Left lobe of liver (tissue), 2 donors: ENCODE measurements around the gene EBLN1. TPM values are rescaled to one million over a fixed set of nuclear protein-coding genes. Genes with fewer than 3 reads are reported as not detected.
A peak's percentile ranks its signal among the peaks of the same experiment; 100 is the strongest.

Source experiments
- ATAC-seq: fragments of 200-7000 bp; cut with Tn5 transposase; one replicate; pipeline ENCODE4 v1.9.1; 2020; ENCODE audit warnings: mild to moderate bottlenecking, moderate library complexity
- DNase-seq: peaks from one replicate; pipeline ENCODE4 v3.0.0-alpha.2; 2020; ENCODE audit warnings: low spot score
- total RNA-seq: library from RNA; stranded (reverse); gene quantifications from one replicate; pipeline ENCODE4 v1.2.1, GENCODE V29; 2021
- donor health status: DM: no; HTN: no; CAD: no; lungs with moderate emphysema.
- donor health status: DM: no; HTN: yes; CAD: no.

EBLN1 gene
- total RNA-seq: not detected

DNA sequence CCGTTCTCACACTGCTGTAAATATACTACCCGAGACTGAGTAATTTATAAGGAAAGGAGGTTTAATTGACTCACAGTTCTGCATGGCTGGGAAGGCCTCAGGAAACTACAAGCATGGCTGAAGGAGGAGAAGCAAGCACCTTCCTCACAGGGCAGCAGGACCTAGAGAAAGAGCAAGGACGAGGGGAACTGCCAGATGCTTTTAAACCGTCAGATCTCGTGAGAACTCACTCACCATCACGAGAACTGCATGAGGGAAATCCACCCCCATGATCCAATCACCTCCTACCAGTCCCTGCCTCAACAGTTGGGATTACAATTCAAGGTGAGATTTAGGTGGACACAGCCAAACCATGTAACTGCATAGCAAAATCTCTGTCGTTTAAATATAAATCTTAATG, at the start of gene EBLN1:
Gene EBLN1 (minus strand): TSS at position 174 of the 400 bp plus-strand sequence. CDS start 8,032 bp downstream, outside the sequence.
- no peak for DNase-seq
- no peak for ATAC-seq

DNA sequence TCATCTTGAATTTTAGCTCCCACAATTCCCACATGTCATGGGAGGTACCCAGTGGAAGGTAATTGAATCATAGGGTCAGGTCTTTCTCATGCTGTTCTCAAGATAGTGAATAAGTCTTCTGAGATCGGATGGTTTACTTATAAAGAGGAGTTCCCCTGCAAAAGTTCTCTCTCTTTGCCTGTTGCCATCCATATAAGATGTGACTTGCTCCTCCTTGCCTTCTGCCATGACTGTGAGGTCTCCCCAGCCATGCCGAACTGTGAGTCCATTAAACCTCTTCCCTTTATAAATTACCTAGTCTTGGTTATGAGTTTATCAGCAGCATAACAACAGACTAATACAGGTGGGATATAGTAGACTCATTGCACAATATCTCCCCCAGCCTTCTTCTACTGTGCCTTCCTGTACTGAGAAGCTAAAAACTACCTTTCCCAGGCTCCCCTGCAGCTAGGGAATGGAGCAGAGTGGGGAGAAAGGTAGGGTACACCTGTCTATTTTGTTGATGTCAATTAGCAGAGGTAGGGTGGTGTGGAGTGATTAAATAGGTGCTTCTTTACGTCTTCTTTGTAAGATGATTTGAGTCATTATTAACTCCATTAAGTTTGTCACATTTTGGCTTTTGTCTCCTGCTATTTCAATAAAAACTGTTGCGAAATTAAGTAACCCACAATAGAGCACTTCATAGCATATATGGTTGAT, 48.2 kb upstream of the EBLN1 start:
- ATAC-seq: no peak

DNA sequence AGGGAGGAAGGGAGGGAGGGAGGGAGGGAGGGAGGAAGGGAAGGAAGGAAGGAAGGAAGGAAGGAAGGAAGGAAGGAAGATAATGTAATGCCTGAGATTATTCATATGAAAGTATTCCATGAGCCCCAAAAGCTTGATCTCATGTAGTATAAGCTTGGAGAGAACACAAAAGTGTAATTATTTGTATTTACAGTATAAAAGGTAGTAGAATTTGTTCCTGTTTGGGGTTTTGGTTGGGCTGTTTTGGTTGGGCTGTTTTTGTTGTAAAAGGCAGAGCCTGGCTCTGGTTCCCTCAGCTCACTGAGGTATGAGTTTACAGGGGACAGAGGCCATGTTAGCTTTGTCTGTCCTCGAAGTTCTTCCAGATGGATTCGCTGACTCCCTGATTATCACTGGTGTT, 45.3 kb upstream of the EBLN1 start:
- no peak for ATAC-seq
- no peak for DNase-seq

More for the DNA sequence above, 48.2 kb upstream of the EBLN1 start:
- no peak for DNase-seq

DNA sequence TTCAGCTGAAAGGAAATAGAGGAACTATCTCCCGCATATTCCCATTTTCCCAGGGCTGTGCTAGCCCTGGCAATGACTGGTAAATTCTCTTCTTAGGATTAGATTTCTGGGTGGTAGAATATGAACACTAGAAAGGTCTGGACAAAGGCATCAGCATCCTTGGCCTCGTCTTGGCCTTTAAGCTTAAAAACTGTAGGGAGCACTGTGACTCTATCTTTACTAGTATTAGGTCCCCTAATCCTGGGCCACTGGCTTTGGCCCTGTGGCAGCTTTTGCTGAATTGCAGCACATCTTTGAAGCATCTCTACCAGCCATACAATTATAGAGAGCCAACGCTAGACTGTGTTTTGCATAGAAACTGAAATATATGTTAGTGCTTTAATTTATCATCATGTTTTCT, 41.5 kb upstream of the EBLN1 start:
- DNase-seq: no peak
- ATAC-seq: peak; percentile 47

DNA sequence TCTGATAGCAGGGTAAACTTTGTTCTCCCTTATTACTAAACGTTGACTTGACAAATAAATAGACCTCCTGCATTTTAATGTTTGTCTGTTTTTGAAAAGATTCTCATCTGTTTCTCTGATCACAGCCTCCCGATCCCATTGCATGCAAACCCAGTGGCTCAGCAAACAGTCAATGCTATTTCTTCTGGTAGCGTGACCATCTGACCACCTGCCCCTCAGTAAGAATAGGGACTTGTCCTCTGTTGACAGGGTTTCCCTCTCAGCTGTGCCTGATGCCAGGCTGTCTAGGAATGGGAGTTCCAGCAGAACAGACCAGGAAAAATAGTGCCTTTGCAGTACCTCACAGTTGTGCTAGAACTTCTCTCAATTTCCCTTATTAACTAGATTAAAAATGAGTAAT, 40.7 kb upstream of the EBLN1 start:
- no peak for DNase-seq
- no peak for ATAC-seq

DNA sequence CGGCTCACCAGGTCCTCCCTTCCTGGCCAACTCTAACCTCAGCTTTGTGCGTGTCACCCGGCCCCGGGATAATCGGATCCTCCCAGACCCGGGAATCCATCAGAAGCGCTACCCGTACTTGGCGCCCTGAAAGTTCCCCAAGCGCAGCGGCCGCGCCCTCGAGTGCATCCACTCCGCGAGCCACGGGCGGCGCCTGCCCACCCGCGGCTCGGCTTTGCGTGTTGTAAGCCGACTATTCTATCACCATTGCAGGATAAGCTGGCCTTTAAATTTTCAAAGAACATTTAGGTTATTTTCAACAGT, 35.7 kb upstream of the EBLN1 start:
- no peak for DNase-seq
- ATAC-seq: peak; percentile 11

DNA sequence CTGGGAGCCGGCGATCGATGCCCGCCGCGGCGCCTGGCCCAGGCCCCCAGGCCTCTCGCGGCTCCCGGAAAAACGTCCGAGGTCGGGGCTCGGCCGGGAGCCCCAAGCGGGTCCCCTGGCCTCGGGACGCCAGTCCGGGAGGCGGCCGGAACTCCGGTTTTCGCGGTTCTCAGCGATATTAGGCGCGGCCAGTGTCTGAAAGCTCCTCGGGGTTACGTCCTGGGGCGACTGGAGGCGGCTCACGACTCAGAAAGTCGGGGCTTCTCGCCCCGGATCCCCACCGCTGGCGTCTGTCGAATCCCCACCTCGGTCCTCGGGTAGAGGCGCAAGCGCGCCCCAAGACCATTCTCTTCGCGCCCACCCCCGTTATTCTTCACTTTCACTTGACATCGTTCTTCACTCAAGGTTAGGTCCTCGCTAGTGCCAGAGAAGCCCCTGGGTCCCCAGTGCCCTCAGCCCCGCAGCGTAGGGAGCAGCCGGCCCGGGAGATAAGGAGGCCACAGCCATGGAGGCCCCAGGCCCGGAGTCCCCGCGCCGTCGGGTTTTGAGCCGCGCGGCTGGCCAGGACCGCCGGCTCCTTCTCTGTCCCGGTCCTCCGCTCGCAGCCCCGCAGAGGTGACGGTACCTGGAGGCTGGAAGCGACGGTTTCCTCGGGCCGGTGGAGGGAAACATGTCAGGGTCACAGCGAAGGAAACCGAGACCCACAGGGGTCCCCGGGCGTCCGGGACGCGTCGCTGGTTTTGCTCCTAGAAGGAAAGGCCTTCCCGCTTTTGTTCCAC, 35.2 kb upstream of the EBLN1 start:
- ATAC-seq (peak; percentile 48), DNase-seq (peak; percentile 48)

DNA sequence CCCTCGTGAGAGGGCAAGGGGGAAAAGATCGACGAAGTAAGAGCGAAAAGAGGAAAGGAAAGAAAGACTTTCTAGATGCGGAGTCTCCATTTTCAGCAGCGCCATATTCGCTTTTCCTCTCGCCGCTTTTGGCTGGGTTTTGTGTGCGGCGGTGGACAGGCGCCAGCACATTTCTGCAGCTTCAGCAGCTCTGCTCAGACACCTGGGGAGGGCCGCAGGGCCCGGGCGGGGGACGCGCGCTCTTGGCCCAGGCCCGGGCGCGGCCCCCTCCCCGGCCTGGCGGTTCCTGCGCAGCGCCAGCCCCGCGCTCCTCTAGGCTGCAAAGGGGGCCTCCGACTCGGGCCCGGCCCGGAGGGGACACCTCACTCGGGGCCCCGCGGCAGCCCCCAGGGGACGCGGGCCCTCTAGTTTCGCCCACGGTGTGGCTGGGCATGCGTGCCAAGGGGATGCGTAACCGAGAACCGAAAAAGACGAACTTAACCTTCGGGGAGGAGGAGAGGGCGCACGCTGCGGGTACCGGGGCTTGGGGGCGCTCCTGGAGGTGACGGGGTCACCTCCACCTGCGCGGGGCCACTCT, 34.5 kb upstream of the EBLN1 start:
- peak; percentile 64 for DNase-seq
- ATAC-seq: peak; percentile 83

DNA sequence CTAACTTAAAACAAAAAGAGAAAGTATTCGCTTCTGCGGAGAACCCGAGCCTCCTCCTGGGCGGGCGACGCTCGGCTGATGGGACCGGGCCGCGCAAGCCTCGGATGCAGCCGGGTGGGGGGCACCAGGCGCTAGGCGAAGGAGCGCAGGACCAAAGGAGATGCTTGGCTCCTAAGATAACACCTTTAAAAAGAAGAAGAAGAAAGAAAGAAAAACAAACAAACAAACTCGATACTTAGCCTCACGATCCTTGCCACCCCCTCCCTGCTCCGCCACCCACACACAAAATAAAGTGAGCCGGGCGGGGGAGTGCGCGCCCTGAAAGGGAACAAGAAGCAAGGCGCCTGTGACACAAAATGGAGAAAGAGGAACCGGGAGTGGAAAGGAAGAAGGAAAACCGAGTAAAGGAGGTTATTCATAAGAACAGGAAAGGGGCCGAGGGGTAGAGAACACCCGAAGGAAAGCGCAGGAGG, 34.0 kb upstream of the EBLN1 start:
- DNase-seq (peak; percentile 50), ATAC-seq (peak; percentile 69)

DNA sequence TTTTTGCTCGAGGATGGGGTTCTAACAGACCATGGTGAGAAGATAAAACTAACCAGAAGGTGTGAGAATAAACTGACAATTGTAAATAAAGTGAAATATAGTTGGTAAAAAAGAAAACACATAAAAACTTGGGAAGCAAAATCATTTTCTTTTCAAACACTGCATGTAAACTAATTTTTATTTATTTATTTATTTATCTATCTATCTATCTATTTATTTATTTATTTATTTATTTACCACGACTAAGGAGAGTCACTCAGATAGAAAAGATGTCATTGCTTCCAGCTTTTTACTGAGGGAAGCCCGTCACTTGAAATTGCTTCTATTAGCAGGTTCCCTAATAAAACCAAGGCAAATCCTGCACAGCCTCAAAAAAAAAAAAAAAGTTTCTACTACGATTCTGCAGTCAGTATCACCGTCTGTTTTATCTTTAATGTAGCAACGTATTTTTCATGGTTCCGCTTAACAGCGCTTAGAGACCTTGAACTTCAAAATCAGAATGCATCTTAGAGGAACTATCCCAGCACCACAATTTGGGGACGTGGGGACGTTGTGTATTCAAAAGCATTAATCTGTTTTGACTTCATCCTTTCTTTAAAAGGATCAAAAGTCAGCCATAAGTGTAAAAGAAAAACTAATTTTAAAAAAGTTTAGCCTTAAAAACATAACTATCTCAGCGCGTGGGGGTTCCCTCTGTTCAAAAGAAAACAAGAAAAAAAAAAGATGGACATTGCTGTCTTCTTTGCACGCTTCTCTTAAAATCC, 33.3 kb upstream of the EBLN1 start:
- ATAC-seq (no peak), DNase-seq (no peak)

DNA sequence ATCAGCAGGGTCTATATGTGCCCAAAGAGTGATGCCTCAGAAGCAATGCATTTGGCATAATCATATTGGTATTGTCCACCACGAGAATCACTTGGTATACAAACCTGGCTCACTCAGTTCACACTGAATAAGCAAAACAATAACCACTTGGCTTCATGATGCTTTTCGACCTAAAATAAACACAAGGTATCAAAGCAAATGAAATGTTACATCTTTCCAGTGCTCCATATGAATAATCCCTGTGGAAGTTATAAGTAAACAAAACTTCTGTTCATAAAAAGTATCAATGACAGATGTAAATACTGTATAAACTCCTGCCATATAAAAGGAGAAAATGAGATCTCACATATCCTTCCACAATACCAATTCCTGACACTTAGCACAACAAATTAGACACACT, 29.8 kb upstream of the EBLN1 start:
- no peak for ATAC-seq

DNA sequence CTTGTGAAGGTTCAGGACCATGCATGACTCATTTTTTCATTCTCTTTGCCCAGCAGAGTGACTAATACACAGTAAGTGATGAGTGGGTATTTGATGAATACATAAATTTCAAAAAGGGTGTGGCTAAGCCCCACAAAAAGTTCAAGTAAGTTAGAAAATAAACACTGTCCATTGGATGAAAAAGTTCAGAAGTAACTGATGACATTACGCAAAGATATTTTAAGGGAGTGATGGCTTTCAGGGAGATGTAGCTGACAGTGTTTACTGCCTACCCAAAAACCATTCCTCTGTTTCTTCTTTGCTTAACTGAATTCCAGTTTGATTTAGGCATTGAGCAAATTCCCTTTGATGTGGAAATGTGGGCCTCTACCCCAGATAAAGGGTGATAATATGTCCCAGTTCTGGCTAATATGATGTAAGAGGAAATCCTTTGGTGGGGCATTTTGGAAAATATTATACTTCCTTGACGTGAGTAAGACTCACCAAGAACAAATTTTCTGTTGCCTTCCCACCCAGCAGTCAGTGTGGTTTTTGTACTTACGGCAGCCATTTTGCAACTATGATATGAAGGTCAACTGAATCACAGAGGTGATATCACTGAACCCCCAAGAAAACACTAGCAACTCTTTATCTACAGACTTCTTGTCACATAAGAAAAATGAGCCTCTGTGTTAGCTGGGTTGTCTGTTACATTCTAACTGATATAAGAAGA, 29.0 kb upstream of the EBLN1 start:
- ATAC-seq (no peak), DNase-seq (no peak)

More for the DNA sequence above, 29.8 kb upstream of the EBLN1 start:
- DNase-seq: no peak

DNA sequence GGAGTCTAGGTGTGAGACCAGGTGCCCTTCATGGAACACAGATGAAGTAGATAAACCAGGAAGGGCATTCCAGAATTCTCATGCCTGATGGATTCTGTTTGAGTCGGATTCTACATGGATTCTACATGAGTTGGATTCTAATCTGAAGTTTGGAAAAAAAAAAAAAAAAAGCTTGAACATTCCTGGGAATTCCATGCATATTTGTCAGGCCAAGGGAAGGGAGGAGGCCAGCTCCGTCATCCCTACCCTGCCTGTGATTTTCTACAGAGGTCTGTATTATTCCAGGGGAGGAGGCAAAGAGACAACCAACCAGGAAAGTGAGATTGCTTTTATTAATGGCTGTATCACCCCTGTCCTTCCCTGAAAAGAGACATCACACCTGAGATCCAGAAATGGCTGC, 27.8 kb upstream of the EBLN1 start:
- no peak for ATAC-seq
- no peak for DNase-seq

DNA sequence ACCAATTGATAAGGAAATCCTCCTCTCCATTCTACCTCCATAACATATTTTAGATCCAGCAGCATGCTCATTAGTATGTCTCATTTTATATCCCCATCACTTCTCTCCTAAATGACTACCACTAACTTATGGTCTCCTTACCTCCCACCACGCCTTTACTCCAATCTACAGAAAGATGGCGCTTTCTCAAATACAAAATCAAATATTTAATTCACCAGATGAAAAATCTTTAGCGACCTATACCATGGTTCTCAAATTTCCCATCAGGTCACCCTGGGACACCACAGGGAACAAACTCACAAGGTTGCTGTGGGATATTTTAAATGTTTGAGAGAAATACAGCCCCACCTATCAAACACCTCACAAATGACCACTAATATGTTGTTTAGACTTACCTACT, 27.0 kb upstream of the EBLN1 start:
- DNase-seq: no peak
- ATAC-seq: no peak

DNA sequence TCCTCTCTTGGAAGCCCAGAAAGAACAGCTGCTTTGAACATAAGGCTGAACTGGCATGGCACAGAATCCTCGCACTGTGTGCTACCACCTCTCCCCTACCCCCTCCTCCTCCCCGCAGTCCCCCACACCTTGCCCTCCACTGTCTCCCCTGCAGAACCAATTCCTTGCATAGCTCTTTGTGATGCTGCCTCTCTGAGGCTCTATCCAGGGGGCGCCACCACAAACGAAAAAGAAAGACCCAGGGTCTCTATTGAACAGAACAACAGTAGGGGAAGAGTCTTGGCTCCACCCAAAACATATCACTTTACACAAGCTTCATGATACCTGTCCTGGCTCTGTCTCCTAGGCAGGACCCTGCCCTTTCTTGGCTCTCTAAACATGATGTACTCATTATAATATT, 26.2 kb upstream of the EBLN1 start:
- DNase-seq (no peak), ATAC-seq (no peak)

DNA sequence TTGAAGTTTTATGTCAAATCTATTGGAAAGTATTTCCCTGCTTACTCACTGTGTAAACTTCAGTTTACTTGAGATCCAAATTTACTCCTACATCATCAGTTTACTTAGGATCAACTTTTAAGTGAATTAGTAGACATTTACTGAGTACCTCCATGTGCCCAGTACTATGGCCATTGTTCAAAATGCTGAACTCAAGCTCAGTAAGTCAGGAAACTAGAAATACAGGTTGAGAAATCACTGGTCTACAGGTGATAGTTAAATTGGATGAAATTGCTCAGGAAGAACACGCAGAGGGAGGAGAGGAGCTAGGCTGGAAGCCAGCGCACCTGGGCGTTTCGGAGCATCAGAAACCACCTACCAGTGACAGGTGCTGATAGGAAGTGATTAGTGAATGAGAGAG, 25.5 kb upstream of the EBLN1 start:
- ATAC-seq (no peak), DNase-seq (no peak)

DNA sequence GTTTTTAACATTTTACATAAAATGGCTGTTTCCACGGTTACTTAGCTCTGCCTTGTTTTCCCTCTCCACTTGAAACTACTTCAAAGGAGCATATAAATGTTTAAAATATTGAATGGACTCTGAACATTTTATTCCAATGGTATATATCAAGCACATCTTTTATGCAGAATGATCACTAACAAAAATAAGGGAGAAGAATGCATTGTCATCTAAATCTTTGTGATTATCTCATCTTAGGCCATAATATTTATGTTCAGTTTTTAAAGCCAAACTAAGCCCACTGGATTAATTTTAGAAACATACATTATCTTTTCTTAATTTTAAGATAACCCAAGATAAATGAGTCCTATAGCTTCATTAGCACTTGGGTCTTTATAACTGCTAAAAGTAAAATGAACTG, 13.4 kb upstream of the EBLN1 start:
- ATAC-seq (no peak), DNase-seq (no peak)

DNA sequence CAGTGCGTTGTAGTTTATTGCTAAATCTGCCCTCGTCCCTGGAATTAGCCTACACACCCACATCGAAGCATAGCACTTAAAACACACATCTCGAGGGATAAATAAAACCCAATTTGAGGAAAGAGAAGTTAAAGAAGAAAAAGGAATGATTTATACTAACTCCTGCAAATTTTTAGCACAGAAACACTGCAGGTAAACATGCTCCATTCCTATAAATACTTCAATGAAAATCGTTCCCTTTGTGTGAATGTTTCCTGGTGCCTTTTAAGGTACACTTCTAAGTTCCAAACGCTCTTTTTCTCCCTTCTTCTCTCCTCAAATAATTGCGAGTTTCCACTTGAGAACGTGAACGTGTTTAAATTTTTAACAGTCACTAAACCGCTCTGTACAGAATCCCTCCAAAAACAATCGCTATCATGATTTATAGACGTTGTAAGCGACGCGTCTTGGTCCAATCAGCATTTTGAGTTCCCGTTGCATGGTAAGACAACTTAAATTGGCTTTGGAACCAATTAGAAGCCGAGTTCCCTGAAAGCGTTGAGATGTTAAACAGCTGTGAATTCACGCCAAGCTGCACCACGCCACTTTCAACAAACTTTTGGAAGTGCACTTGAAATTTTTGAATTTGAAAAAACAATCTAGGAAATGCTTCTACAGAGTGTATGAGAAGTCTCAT, 12.5 kb upstream of the EBLN1 start:
- DNase-seq (no peak), ATAC-seq (no peak)

DNA sequence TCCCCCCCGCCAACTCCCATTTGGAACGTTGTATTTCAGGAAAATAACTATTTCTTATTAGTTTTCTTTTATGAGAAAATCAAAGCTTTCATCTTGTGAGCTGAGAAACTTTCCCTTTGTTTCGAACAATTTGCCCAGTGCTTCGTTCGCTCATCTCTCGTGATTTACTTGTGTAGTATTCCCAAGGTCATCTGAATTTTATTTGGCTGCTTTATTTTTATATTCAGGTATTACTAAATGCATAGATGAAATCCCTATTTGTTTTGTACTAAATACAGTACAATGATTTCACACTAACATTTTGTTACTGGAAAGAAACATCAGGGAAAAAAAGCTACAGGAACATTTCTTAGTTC, 12.0 kb upstream of the EBLN1 start:
- DNase-seq: no peak
- no peak for ATAC-seq
